Uterus (tissue), 4 donors: Measurements from ENCODE around the gene PHACTR2. TPM values are rescaled to one million over a fixed set of nuclear protein-coding genes. Genes with fewer than 3 reads are reported as not detected.

Experiments used
- DNase-seq, 2 donors: peaks; one replicate each; pipeline ENCODE4 v3.0.0-alpha.2; 2019 to 2020
- H3K27ac ChIP-seq, 2 donors: fragments of 200-600 bp; sonication (generic); 1 replicate in 1 of 2; 2 replicates in 1 of 2; pipeline ENCODE4 v1.5.1; 2016 to 2018
- H3K27me3 ChIP-seq, 2 donors: fragments of 200-600 bp; sonication (generic); one replicate each; pipeline ENCODE4 v1.5.1; 2018 to 2019; ENCODE audit warnings: control low read depth in 1 of 2
- H3K36me3 ChIP-seq, 2 donors: fragments of 200-600 bp; sonication (generic); one replicate each; pipeline ENCODE4 v1.5.1; 2019; ENCODE audit warnings: control low read depth in 1 of 2
- H3K4me1 ChIP-seq, 2 donors: fragments of 200-600 bp; sonication (generic); one replicate each; pipeline ENCODE4 v1.5.1; 2018 to 2019; ENCODE audit warnings: control low read depth in 1 of 2
- H3K4me3 ChIP-seq, 2 donors: fragments of 200-600 bp; sonication (generic); 1 replicate in 1 of 2; 2 replicates in 1 of 2; pipeline ENCODE4 v1.5.1; 2018 to 2019; ENCODE audit warnings: mild to moderate bottlenecking in 1 of 2
- H3K9me3 ChIP-seq, 2 donors: fragments of 200-600 bp; sonication (generic); one replicate each; pipeline ENCODE4 v1.5.1; 2019; ENCODE audit warnings: control low read depth in 1 of 2
- CTCF ChIP-seq, 4 experiments: fragments of 200-600 bp in 2 of 4; fragments of 450-650 bp in 2 of 4; sonication (generic) in 2 of 4; IDR thresholded peaks; one replicate each; pipeline ENCODE4 v1.5.1; 2016 to 2019; ENCODE audit warnings: antibody characterized with exemption in 4 of 4, mild to moderate bottlenecking in 2 of 4, moderate library complexity in 1 of 4
- POLR2A ChIP-seq, 2 donors: fragments of 450-650 bp; IDR thresholded peaks; one replicate each; pipeline ENCODE4 v1.6.1; 2016; ENCODE audit warnings: antibody characterized with exemption in 2 of 2, mild to moderate bottlenecking in 1 of 2, moderate library complexity in 1 of 2
- intact Hi-C: fragments of 100-400 bp; cut with DNase I; formaldehyde crosslinking; loops from one replicate; pipeline ENCODE4 v1.15.1; 2023; ENCODE audit warnings: low total_unique reads
- total RNA-seq, 4 donors: library from RNA; depleted of rRNA in 3 of 4; stranded (reverse); fragments of >200 nt in 3 of 4; gene quantifications; one replicate each; pipeline versions ENCODE4 v1.1.0 to v1.2.4, GENCODE V29; 2014 to 2023
- donor health status: DM: yes; HTN: yes; CAD: no.

The PHACTR2 gene
- total RNA-seq, 4 donors from 2014 or later: 78.2 to 145 (median 90.1) TPM

- intact Hi-C loops: no loop called here
- Histone ChIP-seq H3K27me3 (no peaks in the 10 kb centered on the region), H3K4me1 (peaks cover 0 to 12% of the 10 kb centered on the region in 2 donors), H3K9me3 (no peaks in the 10 kb centered on the region), H3K27ac (peak overlapping the region; percentile 79), H3K4me3 (no peak overlapping the region), H3K36me3 (no peaks in the 10 kb centered on the region)
- TF ChIP-seq POLR2A (IDR thresholded peaks at IDR 0.05) (no peak), CTCF (IDR thresholded peaks at IDR 0.05) (no peak)
- DNase-seq: no peak
Observed at GRCh38 chr6:143773506-143774150, 95.9 kb downstream of the PHACTR2 start.

GRCh38 chr6:143774347-143774746, 96.6 kb downstream of the PHACTR2 start:
- Histone ChIP-seq H3K4me1 (peaks cover 0 to 12% of the 10 kb centered on the region in 2 donors), H3K4me3 (no peak overlapping the region), H3K9me3 (no peaks in the 10 kb centered on the region), H3K27me3 (no peaks in the 10 kb centered on the region), H3K27ac (peak overlapping the region; percentile 79), H3K36me3 (no peaks in the 10 kb centered on the region)
- TF ChIP-seq POLR2A (IDR thresholded peaks at IDR 0.05) (no peak), CTCF (IDR thresholded peaks at IDR 0.05) (no peak)
- peak in 1 of 2 donors; percentile 28 for DNase-seq
- intact Hi-C loops: no loop called here

DNA sequence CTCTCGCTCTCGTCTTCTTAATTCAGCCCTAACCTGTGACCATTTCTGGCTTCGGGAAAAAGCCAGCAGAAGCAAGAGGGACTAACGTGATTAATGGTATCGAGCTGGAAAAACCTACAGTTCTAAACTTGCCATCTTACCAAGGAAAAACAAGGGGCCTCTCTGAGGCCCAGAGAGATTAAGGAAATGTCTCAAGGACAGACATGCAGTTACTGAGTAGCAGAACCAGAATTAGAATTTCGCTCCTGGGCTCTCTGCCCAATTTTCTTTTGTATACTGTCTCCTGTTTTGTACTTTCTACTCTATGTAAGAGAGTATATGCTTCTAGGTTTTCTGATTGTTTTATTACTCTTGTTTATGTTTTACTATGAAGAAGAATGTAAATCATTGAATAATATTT, 97.6 kb downstream of the PHACTR2 start:
- Histone ChIP-seq H3K9me3 (no peaks in the 10 kb centered on the region), H3K27me3 (no peaks in the 10 kb centered on the region), H3K27ac (peak overlapping the region; percentile 23 to 79), H3K4me3 (no peak overlapping the region), H3K4me1 (peaks cover 0 to 12% of the 10 kb centered on the region in 2 donors), H3K36me3 (no peaks in the 10 kb centered on the region)
- intact Hi-C loops: no loop called here
- TF ChIP-seq POLR2A (IDR thresholded peaks at IDR 0.05) (no peak), CTCF (IDR thresholded peaks at IDR 0.05) (no peak)
- no peak for DNase-seq

GRCh38 chr6:143778926-143779325, 101.2 kb downstream of the PHACTR2 start:
- Histone ChIP-seq H3K27me3 (no peaks in the 10 kb centered on the region), H3K4me3 (no peak overlapping the region), H3K27ac (no peak overlapping the region), H3K4me1 (peaks cover 0 to 12% of the 10 kb centered on the region in 2 donors), H3K9me3 (no peaks in the 10 kb centered on the region), H3K36me3 (no peaks in the 10 kb centered on the region)
- intact Hi-C loops: no loop called here
- TF ChIP-seq CTCF (IDR thresholded peaks at IDR 0.05): no peak
- TF ChIP-seq POLR2A (IDR thresholded peaks at IDR 0.05): no peak
- DNase-seq: no peak

- Histone ChIP-seq H3K36me3 (no peaks in the 10 kb centered on the region), H3K27ac (peak overlapping the region in 1 of 2 donors; percentile 34), H3K4me3 (no peak overlapping the region), H3K27me3 (no peaks in the 10 kb centered on the region), H3K9me3 (no peaks in the 10 kb centered on the region), H3K4me1 (no peaks in the 10 kb centered on the region)
- TF ChIP-seq POLR2A (IDR thresholded peaks at IDR 0.05) (no peak), CTCF (IDR thresholded peaks at IDR 0.05) (no peak)
- DNase-seq: no peak
- intact Hi-C loops: no loop called here
Observed at GRCh38 chr6:143782481-143782880, 104.7 kb downstream of the PHACTR2 start.
